HG02852 (cell line): ENCODE measurements around the gene FGD4.

Experiments
- ATAC-seq: cut with Tn5 transposase; IDR thresholded peaks from one replicate; pipeline ENCODE4 v1.9.1; 2021; ENCODE audit warnings: mild to moderate bottlenecking, moderate library complexity; ENCODE audit not compliant: unreplicated experiment

FGD4 gene

DNA sequence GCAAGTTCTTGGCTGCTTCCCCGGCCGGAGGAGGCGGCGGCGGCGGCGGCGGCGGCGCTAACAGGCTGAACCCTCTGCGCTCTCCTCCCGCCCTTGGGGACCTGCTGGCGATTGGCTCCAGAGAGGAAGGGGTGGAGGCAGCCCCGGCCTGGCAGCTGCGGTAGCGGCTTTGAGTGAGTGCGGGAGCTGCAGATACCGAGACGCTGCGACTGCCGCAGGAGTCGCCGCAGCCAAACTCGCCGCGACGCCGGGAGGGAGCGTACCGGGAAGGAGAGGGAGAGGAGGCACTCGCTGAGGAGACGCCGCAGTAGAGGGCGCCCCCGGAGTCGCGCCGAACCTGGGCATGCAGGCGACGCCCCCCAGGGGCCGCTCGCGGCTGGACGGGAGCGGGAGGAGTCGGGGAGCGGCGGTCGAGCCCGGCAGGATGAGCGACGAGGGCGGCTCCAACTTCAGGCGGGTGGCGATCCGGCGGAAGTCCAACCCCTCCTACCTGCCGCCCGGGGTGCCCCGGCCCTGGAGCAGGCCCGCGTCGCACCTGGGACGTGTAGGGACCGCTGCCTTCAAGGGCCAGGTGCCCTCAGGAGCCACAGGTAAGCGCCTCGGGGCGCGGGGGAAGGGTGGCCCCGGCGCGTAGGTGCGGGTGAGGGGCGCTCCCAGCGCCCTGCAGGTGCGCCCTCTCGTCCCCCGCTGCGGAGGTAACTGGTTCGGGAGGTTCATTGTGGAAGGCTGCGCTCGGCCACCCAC lies at the start of gene FGD4:
Gene FGD4 (plus strand): TSS at position 189 of the 744 bp plus-strand sequence.
- peak; percentile 78 for ATAC-seq

- ATAC-seq, result no peak
Measured at GRCh38 chr12:32353540-32353939, 45.8 kb upstream of the FGD4 start.

DNA sequence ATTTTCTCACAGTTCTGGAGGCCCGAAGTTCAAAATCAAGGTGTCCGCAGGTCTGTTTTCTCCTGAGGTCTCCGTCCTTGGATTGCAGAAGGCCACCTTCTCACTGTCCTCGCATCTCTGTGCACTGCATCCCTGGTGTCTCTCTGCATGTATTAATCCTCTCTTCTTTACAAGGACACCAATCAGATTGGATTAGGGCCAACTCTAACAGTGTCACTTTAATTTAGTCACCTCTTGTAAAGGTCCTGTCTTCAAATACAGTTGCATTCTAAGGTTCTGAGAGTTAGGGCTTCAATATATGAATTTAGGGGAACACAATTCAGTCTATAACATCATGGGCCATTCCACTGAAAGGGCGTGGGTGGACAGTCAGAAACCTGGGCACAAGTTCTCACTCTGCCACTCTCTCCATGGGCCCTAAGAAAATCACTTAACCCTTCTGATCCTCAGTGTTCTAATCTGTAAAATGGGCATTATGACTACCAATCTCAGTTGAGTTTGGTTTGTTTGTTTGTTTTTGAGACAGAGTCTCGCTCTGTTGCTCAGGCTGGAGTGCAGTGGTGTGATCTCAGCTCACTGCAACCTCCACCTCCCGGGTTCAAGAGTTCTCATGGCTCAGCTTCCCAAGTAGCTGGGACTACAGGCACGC lies 41.6 kb upstream of the FGD4 start:
- ATAC-seq, result no peak

GRCh38 chr12:32360956-32361355 lies 38.4 kb upstream of the FGD4 start:
- no peak for ATAC-seq

GRCh38 chr12:32362892-32363291 lies 36.5 kb upstream of the FGD4 start:
- no peak for ATAC-seq

- ATAC-seq, result peak; percentile 57
Measured at GRCh38 chr12:32365473-32366064, 33.8 kb upstream of the FGD4 start.

GRCh38 chr12:32366714-32367113 lies 32.6 kb upstream of the FGD4 start:
- ATAC-seq, result no peak

GRCh38 chr12:32367381-32367780 lies 32.0 kb upstream of the FGD4 start:
- no peak for ATAC-seq

GRCh38 chr12:32369202-32369601 lies 30.2 kb upstream of the FGD4 start:
- ATAC-seq, result no peak

DNA sequence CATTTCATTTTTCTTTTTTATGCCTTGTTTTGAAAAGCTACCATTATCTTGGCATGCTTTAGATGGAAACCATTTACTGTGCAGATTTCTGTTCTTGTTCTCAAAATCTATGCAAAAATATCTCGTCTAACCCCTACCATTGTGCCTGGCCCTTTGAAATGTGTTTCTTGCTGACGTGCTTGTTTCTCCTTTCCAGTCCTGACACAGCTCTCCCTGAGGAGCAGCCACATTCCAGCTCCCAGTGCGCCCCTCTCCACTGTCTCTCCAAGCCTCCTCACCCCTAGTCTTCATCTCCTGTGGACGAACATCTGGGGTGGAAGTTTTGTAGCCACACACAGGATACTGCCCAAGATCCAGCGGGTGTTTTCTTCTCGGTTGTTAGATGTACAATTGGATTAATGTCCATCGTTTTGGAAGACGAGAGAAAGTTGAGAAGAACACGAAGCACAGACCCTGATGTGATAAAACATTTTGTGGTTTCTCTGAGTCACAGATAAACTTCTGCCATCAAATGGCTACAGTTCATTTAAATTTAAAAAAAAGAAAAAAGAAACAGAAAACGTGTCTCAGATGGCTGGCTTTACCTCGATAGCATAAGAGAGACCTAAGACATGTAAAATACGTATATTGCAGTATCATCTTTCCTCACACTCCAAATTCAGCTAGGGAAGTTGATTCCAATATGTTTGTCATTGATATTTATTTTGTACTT lies 21.9 kb upstream of the FGD4 start:
- ATAC-seq, result no peak

GRCh38 chr12:32379213-32379612 lies 20.1 kb upstream of the FGD4 start:
- ATAC-seq, result no peak

DNA sequence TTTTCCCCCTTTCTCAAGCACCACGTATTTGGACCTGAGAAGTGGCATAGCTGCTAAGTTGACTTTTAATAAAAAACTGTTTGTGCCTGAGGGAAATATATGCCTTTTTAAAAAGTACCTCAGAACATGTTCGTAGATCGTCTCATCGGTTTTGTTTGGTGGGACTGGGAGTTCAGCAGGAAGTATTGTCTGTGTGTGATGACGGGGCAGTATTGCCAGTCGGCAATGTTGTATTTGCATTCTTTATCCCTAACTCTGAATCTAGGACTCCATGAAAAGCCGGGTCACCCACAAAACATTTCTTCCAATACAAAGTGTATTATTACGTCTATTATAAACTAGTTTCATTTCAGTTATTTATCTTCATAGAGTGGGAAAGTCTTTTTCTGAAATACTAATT lies 19.7 kb upstream of the FGD4 start:
- no peak for ATAC-seq

GRCh38 chr12:32382226-32382625 lies 17.1 kb upstream of the FGD4 start:
- ATAC-seq, result no peak

- no peak for ATAC-seq
Measured at GRCh38 chr12:32390572-32391219, 8.7 kb upstream of the FGD4 start.

GRCh38 chr12:32395026-32395425 lies 4.3 kb upstream of the FGD4 start:
- ATAC-seq, result no peak

DNA sequence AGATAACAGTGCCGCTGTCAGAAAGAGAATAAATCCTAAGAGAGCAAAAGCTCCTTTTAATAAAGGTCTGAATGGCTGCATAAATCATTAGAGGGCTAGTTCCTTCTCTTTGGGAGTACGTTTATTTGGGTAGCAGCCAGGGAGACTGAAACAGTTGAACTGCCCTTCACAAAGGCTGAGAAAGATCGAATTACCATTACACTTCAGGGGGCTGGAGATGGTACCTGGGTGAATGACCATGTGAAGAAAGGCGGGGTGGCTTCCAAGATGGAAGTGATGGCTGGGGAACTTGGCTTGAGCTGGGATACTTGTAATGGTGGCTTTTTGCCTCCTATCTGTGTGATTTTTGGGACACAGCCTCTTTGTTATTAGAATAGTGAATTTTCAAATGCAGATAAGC lies 1.7 kb upstream of the FGD4 start:
- no peak for ATAC-seq

- no peak for ATAC-seq
Measured at GRCh38 chr12:32398181-32398580, 1.2 kb upstream of the FGD4 start.

GRCh38 chr12:32398816-32399369 lies 465 bp upstream of the FGD4 start:
- no peak for ATAC-seq

DNA sequence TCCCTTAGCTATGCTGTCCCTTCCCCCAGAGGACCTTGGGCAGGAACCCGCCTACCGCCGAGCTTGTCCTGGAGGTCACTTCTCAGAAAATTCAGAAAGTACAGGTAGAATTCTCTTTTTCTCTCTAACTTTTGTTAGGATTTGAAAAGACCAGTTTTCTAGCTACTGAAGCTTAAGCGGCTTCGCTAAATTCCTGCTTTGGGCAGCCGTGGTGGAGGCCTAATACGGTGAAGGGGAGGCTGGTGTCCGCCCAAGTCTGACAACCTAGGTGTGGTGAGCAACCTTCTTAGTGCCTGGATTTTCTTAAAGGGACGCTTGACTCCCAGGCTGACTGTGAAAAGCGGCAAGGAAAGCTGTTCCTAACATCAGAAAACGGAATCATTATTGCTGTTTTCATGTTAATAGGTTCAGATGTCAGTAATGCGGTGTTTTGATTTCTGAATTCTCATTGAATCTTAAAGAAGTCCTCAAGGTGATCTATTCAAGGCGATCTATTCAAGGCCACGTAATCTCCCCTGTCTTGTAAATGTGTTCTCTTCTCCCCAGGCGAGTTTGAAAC lies 835 bp downstream of the FGD4 start:
- ATAC-seq, result no peak

DNA sequence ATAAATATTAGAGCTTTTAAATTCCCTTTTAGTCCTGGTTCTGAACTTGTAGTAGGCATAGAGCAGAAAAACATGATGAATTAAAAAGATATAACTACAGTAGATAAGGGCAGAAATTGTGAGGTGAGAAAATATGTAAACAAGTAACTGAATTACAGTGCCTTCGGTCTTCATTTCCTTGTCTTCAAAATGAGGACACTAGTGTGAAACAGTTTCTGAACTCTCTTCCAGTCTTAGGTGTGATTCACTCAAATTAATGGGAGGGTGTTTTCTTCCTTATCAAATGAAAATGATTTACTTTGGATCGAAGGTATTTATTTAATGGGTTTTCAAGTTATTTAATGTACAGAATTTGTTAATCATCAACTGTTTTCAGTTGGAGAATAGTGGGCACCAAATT lies 1.5 kb downstream of the FGD4 start:
- no peak for ATAC-seq

DNA sequence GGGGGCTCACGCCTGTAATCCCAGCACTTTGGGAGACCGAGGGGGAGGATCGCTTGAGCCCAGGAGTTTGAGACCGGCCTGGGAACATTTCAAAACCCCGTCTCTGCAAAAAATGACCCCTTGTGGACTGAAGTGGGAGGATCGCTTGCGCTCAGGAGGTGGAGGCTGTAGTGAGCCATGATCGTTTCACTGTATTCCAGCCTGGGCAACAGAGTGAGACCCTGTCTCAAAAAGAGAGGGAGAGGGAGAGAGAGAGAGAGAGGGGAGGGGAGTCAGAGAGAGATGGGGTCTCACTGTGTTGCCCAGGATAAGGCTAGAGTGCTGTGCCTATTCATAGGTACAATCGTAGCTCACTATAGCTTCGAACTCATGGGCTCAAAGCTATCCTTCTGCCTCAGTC lies 2.8 kb downstream of the FGD4 start:
- no peak for ATAC-seq
